AG04449 (cell line): ENCODE data around the gene C2CD2.

Experiments
- CTCF ChIA-PET: fragments of 350-600 bp; formaldehyde crosslinking; extraction: SDS; loops from one replicate; lab custom pipeline; 2021; ENCODE audit warnings: antibody characterized with exemption; lab: Yijun Ruan, JAX
- POLR2A ChIA-PET: fragments of 400-600, 350-600 bp; formaldehyde crosslinking; extraction: SDS; loops from one replicate; lab custom pipeline; 2020; ENCODE audit warnings: antibody characterized with exemption, inconsistent platforms; lab: Yijun Ruan, JAX
- DNase-seq: peaks from one replicate; pipeline ENCODE4 v3.0.0-alpha.2; 2010; ENCODE audit warnings: low read depth, low spot score
- H3K4me3 ChIP-seq: 2 replicates; pipeline ENCODE4 v1.5.1; 2011; ENCODE audit warnings: low read depth, mild to moderate bottlenecking, control low read depth, low read length
- TF ChIP-seq, protein P1 (sequence below): IDR thresholded peaks from one replicate; pipeline ENCODE4 v1.5.1; 2011; ENCODE audit warnings: mild to moderate bottlenecking, moderate library complexity, low read length, control low read depth, inconsistent platforms; ENCODE audit not compliant: insufficient read depth; ENCODE audit errors: missing control alignments

C2CD2 gene

DNA sequence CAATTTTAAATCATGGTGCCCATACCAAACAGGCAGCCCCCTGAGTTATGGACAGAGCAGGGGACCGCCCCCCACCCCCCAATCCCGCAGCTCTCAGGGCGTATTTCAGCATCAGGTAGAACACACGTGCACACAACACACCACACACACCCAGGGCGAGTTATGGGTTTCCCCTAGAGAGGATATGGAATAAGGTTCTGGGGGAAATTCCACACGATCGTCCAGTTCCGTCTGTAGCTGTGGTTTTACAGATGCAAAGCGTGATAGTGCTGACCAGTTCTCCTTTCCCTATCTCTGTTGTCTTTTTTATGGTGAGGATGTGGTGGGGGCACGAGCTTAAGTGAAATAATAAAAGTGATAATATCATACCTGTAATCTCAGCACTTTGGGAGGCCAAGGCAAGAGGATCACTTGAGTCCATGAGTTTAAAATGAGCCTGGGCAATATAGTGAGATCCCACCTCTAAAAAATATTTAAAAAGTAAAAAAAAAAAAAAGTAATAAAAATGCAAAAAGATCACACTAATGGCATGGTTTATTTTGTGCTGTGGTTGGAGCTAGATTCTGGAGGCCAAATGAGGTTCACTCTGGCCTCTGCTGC, 25.1 kb downstream of the C2CD2 start:
- ChIA-PET CTCF (interaction anchor here (0.9 to 4.0 kb wide), 3 partner anchors 15 to 188 kb away, joined by 3 to 15 read pairs (median 5); no protein-coding TSS in a partner anchor), POLR2A (no interaction called here)

DNA sequence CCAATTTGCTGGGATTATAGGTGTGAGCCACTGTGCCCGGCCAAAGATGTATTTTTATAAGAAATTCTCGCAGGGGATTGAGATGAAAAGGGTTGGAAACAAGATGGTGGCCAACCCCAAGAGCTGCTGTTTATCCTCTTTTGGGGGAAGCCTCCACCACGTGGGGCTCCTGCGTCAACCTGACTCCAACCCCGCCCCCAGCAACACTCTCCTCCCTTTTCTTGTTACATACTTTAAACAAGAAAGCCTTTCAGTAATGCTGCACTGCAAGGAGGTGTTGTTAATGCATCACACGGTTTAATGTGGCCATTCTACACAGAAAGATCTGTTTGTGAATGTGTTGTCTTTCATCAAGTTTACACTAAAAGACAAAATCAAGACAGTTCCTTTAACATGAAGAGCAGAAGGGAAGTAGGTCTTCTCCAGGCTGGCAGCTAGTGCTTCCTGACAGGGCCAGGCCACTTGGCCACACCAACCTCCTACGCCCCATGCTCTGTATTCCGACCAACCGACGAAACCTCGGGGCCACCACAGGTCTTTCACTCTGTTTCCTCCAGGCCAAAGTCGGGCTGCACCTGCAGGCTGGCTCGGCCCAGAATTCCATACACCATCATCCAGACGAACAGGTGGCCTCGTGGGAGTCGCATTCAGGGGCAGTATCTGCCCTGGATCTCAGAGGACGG, 25.9 kb downstream of the C2CD2 start:
- H3K4me3 ChIP-seq = no peak overlapping the region
- POLR2A ChIA-PET = no interaction called here
- TF ChIP-seq, protein P1, sequence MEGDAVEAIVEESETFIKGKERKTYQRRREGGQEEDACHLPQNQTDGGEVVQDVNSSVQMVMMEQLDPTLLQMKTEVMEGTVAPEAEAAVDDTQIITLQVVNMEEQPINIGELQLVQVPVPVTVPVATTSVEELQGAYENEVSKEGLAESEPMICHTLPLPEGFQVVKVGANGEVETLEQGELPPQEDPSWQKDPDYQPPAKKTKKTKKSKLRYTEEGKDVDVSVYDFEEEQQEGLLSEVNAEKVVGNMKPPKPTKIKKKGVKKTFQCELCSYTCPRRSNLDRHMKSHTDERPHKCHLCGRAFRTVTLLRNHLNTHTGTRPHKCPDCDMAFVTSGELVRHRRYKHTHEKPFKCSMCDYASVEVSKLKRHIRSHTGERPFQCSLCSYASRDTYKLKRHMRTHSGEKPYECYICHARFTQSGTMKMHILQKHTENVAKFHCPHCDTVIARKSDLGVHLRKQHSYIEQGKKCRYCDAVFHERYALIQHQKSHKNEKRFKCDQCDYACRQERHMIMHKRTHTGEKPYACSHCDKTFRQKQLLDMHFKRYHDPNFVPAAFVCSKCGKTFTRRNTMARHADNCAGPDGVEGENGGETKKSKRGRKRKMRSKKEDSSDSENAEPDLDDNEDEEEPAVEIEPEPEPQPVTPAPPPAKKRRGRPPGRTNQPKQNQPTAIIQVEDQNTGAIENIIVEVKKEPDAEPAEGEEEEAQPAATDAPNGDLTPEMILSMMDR = no peak
- CTCF ChIA-PET = interaction anchor here (4.0 kb wide), 1 partner anchor 189 kb away, joined by 15 read pairs; no protein-coding TSS in a partner anchor
- DNase-seq = no peak

More for the DNA sequence above, 25.1 kb downstream of the C2CD2 start:
- no peak overlapping the region for H3K4me3 ChIP-seq
- no peak for DNase-seq
- TF ChIP-seq, protein P1 = no peak

- CTCF ChIA-PET = interaction anchor here (4.0 kb wide), 1 partner anchor 190 kb away, joined by 15 read pairs; no protein-coding TSS in a partner anchor
Measured at GRCh38 chr21:41926807-41927171, 27.0 kb downstream of the C2CD2 start.

GRCh38 chr21:41926117-41926806, 27.6 kb downstream of the C2CD2 start:
- POLR2A ChIA-PET = interaction anchor here (0.5 to 0.7 kb wide), 2 partner anchors 31 to 935 kb away, joined by 3 read pairs; no protein-coding TSS in a partner anchor
- peak overlapping the region; percentile 46 for H3K4me3 ChIP-seq
- CTCF ChIA-PET = interaction anchor here (2.5 to 4.0 kb wide), 2 partner anchors 109 to 191 kb away, joined by 9 to 15 read pairs; no protein-coding TSS in a partner anchor
- TF ChIP-seq, protein P1 = no peak
- no peak for DNase-seq

More at GRCh38 chr21:41926807-41927171, 27.0 kb downstream of the C2CD2 start:
- TF ChIP-seq, protein P1 = no peak
- no peak for DNase-seq
- H3K4me3 ChIP-seq = peak overlapping the region; percentile 46
- POLR2A ChIA-PET = interaction anchor here (0.7 kb wide), 1 partner anchor 31 kb away, joined by 3 read pairs; no protein-coding TSS in a partner anchor

- no peak overlapping the region for H3K4me3 ChIP-seq
- DNase-seq = no peak
- TF ChIP-seq, protein P1 = no peak
- CTCF ChIA-PET = interaction anchor here (2.5 to 3.8 kb wide), 2 partner anchors 109 to 192 kb away, joined by 9 to 23 read pairs; no protein-coding TSS in a partner anchor
- POLR2A ChIA-PET = no interaction called here
Measured at GRCh38 chr21:41925767-41926116, 28.1 kb downstream of the C2CD2 start.
